ENCODE measurements around the gene ERMARD.
"Not testable (repeated sequence)": the region's sequence is repeated elsewhere in the genome, so short reads cannot be mapped to it uniquely, and the experiment has no call there.

The ERMARD gene

DNA sequence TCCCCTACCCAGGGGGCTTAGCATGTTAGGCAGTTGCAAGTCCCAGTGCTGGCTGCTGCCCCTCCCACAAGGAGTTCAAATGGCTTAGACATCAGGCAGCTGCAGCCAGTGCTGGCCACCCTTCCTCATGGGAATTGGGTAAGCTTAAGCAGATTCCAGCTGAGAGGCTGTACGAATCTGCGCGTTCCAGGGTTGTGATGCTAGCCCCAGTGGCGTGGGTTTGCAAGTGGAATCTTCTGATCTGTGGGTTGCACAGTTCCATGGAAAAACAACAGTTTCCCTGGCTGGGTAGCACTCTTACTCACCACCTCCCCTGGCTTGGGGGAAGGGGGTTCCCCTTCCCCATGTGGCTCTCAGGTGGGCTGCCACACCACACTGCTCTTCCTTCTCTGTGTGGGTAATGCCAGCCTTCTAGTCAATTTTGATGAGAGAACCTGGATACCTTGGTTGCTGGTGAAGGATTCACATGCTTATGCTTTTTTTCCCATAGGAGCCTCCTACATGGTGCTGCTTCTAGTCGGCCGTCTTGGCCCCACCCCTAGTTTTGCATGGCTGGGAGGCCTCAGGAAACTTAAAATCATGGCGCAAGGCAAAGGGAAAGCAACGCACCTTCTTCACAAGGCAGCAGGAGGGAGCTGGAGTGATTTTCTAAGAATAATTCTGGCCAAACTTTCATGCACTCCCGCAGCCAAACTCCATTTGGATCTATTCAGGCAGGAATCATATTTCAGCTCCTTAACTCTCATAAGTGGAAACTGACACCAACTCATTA, 13.0 kb upstream of the ERMARD start:
- DNase-seq = no peak

DNA sequence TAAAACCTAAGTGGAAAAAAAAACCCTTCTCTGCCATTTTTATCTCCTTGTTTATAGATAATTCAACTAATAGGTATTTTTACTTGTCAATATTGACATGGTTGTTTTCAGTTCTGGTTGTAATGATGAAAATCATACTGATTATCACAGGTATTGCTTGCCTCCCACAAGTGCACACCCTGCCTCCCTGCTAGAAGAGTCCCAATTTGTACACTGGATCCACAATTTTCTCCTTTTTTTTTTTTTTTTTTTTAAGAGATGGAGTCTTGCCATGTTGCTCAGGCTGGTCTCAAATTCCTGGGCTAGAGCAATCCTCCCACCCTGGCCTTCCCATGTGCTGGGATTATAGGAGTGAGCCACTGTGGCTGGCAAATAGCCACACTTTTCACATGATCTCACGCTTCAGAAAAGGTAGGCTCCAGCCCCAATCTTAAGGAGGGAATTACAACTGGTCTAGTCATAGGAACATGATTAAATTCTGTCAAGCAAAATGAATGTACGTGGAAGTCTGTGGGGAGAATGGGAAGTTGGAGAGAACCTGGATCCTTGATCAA, 12.4 kb upstream of the ERMARD start:
- DNase-seq = no peak

DNA sequence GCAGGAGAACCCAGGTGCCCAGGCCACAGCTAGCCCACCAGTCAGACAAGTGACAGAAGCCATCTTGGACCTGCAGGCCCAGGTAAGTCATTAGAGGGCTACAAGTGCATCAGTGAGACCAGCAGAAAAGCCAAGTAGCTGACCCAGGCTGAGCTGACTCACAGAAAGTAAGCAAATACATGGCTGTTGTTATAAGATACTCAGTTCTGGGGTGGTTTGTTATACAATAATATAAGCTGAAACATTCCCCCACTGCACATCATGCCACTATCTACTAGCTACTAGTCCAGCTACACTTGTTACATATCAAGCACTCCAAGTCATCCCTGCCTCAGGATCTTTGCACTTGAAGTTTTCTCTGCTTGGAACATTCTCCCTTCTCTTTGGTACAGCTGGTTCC, 10.1 kb upstream of the ERMARD start:
- DNase-seq = no peak

DNA sequence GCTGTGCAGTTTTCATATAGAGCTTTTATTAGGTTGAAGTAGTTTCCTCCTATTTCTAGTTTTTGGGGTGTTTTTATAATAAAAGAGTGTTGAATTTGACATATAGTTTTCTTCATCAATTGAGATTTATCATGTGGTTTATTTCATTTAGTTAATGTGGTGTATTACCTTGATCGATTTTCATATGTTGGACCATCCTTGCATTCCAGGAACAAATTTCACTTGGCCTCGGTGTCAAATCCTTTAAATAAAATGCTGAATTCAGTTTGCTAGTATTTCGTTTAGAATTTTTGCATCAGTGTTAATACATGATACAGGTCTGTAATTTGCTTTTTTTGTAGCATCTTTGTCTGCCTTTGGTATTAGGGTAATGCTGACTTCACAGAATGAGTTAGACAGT, 6.0 kb upstream of the ERMARD start:
- DNase-seq = no peak

DNA sequence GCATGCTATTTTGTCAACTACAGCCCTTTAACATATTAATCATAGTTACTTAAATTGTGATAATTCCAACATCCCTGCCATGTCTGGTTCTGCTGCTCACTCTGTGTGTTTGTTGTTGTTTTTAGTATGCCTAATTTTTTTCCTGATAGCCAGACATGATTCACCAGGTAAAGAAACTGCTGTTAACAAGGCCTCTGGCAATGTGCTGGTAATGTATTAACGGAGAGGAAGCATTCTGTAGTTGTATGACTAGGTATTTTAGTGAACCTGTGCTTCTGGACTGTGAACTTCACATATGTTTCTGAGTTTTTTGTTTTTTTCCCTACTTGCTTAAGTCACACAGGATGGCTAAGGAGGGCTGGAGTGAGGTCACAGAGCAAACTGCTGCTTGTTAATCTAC, 4.9 kb upstream of the ERMARD start:
- DNase-seq = no peak

DNA sequence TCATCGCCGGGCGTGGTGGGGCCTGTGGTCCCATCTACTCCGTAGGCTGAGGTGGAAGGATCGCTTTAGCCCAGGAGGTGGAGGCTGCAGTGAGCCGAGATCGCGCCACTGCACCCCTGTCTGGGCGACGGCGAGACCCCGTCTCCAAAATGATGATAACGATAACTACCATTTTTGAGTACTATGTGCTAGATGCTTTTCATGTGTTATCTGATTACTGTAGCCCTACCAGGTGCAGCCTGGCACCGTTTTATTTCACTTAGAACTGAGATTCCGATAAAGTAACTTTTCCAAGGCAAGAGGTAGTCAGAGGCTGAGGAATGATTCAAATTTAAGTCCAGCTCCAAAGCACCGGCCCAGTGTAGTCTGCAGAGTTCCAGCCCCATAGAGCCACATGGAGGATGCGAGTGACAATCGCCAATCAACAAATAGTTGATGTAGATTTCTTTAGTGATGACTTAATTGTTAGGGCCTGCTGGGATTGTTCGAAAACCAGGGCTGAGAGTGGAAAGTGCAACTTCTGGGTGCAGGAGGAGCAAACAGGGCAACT, 727 bp downstream of the ERMARD start:
- DNase-seq = peak; percentile 21

DNA sequence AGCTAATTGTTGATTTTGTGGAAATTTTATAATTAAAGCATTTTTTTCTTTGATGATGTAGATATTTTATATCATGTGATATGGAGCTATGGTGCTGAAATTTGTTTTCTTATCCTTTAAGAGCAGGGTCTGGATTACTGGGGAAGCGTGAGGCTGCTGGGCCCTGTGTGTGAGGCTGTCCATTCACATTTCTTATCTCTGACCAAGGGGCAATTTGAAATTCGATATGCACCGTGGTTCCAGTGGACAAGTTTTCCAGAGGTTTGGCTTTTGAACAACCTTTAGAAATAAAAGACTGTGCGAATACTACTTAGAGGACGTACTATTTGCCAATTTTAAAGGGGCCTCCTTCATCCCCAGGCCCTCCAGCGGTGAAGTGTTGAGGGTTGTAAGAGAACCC, 3.7 kb downstream of the ERMARD start:
- DNase-seq = no peak

DNA sequence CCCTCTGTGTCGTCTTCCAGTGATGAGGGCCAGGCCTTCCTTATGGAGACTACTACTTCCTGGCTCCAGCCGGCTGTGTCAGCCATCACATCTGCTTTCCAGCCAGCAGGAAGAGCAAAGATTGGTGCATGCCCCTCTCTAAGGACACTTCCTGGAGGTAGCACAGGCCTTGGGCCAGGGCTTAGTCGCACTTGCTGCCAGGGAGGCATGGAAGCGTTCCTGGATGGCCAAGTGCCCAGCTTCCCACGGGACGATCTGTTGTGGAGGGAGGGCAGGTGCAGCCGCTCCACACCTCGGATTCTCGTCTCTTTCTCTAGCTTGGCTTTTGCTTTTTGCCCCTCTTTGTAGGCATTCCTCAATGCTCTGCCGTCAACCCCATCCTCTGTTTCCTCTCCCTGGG, 11.9 kb downstream of the ERMARD start:
- DNase-seq = no peak

DNA sequence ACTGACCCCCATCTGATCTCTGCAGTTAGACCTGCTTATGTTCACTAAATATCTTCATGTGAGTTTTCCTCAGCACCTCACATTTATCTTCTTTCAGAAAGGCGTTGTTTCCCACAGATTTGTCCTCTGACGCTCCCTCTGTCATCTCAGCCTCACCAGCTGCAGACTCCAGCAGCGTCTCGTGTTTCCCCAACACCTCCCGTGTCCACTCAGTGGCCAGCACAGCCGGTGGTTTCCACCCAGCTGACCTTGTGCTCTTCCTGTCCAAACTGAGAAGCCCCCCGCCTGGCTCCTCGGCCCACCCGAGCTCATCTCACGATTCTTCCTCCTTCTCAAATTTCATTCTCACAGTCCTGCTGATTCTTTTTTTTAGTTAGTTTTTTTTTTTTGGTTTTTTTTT, 12.5 kb downstream of the ERMARD start:
- no peak for DNase-seq

DNA sequence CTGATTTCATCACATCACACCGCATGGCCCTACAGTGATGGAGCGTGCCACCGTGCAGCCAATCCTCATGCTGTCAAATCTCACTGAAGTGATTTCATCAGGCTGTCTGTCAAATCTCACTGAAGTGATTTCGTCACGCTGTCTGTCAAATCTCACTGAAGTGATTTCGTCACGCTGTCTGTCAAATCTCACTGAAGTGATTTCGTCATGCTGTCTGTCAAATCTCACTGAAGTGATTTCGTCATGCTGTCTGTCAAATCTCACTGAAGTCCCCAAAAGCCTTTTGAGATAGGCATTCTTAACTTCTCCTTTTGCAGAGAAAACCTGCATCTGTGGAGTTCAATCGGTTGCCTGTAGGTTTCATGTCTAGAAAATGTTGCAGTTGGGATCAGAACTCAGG, 14.4 kb downstream of the ERMARD start:
- DNase-seq = not testable (repeated sequence)

DNA sequence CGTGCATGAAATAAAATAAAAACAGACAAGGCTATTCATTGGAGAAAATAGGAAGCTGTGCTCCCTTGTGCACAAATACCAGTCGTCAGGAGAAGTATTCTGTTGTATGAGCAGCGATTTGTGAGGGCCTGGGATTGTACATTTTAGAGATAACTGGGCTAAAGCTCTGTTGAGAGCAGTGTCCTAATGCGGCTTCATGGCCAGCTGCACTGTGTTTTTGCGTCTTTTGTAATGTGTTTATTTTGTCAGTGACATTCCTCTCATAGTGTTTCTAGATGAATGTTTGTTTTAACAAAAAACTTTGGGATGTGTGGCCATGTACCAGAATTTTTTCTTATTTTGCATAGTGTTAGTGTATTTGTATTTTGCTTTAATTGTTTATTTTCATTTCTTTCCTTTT, 14.8 kb downstream of the ERMARD start:
- DNase-seq = no peak

DNA sequence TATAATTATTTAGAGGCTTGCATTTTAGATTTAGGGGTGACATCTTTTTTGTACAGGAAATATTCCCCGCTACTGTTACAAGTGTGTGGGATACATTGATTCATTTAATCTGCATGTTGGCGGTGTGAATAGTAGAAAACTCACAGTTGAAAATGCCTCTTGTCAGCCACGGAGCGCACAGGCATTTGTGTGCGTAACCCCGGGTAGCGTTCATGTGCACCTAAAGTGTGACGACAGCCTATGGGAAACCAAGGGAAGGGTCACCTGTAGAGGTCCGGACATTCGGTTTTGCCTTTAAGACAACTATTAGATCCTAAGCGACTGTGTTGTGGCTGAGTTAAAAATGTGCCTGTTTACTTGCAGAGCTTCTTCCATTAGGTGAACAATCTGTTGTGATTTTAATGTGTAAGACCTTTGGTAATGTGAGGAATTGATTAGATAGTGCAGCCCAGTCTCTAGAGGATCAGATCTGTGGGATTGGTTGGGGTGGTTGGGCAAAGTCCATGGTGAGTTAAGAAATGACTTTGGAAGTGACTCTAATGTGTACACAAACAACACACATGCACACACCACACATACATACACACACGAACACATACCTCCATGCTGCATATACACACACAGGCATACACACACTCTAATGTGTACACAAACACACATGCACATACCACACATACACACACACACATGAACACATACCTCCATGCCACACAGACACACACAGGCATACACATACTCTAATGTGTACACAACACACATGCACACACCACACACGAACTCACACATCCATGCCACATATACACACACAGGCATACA, 15.7 kb downstream of the ERMARD start:
- no peak for DNase-seq

DNA sequence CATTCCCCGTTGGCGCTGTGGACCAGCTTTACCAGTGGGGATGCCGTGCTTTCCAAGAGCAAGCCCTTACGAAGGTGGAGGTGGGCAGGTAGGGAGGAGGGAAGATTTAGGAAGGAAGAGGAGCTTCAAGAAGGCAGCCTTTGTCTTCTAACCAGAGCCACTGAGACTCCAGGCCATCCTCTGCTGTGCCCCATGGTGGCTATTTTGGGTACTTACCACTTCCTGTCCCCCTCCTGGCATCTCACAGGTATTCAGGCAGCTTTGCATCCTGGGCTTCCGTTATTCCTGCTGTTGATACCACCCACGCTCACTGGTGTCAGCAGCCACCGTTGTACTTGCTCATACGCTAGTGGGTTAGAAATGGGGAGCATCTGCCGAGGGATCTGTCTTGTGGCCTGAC, 22.9 kb downstream of the ERMARD start:
- no peak for DNase-seq

DNA sequence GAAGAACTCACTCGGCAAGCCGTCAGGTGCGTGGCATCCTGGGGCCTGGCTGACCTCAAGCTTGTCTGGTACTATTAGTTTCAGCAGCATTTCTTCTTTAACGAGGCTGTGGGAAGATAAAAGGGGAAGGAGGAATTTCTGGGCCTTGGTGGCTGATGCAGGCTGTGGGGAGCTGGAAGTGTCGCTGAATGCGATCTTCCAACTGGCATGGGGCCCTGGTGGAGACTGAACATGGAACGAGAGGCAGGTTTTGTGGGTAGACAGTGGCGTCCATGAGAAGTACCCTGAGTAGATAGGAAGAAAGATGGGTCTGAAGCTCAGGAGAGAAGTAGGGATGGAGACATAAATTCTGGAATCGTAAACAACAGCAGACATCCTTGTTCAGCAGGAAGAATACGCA, 23.9 kb downstream of the ERMARD start:
- no peak for DNase-seq

DNA sequence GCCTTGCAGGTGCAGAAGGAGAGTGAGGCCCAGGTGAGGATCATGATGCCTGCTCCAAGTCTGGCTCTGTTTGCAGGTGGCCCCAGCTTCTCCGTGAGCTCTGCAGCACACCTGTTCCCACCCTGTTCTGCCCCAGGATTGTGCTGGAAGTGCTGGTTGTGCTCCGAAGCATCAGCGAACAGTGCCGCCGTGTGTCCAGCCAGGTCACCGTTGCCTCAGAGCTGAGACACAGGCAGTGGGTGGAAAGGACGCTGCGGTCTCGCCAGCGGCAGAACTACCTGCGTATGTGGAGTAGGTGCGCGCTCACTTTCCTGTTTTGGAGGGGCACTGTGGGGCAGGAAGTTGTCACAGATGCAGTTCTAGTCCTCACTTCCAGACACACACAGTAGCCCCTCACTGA, 25.0 kb downstream of the ERMARD start:
- DNase-seq = no peak

DNA sequence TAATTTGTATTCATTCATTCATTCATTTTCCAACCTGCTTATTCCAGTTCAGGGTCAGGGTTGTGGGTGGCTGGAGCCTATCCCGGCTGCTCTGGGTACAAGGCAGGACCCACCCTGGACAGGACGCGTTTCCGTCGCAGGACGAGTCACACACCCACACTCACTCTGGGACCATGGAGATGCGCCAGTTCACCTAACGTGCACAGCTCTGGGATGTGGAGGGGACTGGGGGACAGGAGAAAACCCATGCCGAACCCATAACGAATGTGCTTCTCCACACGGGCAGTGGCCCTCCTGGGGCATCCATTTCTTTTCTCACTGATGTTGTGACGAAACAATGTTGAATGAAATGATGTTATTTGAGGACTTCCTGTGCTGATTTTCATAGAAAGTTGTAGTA, 26.5 kb downstream of the ERMARD start:
- no peak for DNase-seq

DNA sequence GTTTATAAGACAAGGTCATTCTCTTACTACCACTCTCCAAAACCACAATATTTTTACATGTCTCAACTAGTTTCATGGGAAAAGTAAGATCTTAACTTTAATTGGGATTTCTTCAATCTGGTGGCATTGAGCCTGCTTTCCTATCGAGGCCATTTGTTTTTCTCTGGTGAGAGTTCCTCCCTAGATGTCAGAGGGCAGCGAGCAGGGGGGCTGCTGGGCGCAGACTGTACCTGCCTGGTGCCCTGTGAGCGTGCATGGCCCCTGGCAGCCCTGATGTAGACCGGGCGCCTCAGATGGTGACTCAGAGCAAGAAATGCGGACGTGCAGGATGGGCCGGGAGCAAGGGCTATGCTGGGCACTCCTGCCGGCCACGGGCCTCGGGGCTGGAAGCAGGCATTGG, 27.2 kb downstream of the ERMARD start:
- DNase-seq = no peak

DNA sequence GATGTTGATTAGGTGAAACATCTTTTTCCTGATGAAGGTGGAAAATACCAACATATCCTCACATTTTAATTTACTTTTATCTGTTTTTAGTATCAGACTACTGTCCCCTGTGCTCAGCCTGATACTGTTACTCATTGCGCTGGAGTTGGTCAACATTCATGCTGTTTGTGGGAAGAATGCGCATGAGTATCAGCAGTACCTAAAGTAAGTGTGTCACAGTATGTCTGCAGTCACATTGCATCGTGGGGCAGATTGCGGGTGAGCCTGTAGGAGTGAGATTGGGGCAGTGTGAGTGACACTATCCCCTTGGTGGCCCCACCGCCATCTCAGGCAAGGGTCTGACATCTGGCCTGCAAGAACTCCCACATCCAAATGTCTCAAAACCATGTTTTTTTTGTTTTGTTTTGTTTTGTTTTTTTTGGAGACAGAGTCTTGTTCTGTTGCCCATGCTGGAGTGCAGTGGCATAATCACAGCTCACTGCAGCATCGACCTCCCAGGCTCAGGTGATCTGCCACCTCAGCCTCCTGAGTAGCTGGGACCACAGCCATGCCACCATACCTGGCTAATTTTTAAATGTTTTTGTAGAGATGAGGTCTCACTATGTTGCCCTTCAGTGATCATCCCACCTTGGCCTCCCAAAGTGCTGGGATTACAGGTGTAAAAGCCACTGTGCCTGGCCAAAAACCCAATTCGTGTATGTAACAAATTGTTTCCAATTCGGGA, 27.8 kb downstream of the ERMARD start:
- no peak for DNase-seq

DNA sequence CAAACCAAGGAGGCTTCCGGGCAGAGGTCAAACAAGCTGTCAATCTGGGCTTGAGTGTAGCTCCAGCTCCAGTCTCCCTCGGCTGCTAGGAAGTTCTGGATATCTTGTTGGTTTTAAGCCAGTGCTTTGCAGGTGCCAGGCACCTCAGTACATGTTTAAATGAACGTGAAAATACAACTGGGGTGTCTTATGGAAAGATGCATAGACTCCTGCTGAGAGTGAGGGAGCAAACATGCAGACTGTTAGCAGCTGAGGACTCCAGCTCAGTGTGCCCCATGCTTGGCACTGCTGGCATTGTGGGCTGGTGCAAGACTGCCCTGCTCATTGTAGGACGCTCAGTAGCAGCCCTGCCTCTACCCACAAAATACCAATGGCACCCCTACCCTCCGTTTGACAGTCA, 28.5 kb downstream of the ERMARD start:
- DNase-seq = no peak

DNA sequence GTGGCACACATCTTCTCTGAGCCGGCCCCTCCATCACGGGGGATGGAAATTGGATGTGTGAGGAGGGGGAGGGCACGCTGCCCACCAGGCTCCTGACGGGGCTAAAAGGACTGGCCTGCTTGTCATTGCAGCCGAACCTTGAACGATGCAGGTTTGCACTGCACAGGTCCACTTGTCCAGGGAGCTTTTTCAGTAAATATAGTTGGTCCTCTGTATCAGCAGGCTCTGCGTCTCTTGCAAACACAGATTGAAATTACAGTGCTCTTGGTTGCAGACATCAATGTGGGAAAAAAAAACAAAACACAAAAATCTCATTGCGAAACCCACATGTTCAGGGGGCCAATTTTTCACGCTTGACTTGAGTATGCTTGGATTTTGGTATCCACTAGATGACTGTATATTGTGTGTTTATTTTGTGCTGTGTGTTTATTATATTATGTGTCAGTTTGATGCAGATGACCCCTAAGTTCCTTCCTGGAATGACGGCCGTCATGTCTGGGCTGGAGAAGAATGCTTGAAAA, 29.2 kb downstream of the ERMARD start:
- no peak for DNase-seq

DNA sequence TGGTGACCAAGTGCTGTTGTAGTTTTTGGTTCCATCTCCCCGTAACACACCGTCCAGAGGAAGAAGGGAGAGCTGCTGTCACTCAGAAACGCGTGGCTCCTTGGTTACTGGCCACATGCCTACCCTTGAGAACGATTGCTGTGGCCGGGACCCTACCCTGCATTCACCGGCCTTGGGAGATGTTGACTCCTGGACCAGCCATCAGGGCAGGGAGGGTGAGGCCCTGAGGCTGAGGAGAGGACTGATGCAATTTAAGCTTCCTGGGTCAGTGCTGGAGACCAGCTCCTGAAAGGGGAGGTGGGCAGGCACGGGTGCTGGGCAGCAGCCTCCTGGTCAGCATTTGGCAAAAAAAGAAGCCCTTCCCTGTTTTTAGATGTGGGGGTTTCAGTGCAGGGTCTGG, 31.5 kb downstream of the ERMARD start:
- DNase-seq = no peak

DNA sequence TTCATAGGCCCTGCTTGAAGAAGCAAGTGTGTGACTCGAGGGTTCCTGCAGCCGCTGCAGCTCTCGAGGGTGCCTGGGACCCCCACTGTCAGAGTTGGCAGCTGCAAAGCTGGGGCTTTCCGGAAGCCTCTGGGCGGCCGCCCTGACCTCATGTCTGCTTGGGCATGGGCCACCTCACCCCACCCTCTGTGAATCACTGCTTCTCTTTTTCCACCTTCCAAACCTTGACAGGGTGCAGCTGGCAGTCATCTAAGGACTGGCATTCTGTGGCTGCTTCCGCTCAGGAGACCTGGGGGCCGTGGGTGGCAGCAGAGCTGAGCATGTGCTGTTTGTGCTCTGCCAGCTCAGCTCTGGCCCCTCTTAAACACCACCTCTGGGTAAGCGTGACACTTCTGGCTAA, 32.0 kb downstream of the ERMARD start:
- DNase-seq = no peak
